SHP77 treated with DMSO at 0.1 percent for 48 hours (cell line): ENCODE data around the gene ADRA1B.
"Not testable (repeated sequence)": the region's sequence is repeated elsewhere in the genome, so short reads cannot be mapped to it uniquely, and the experiment has no call there.

ENCODE experiments used
- DNase-seq: peaks from one replicate; lab custom pipeline; 2025; lab: John Stamatoyannopoulos, UW

The ADRA1B gene

GRCh38 chr5:159965838-159966128 is 49.5 kb downstream of the ADRA1B start:
- DNase-seq = not testable (repeated sequence)

GRCh38 chr5:159969966-159970365 is 53.7 kb downstream of the ADRA1B start:
- DNase-seq = no peak

DNA sequence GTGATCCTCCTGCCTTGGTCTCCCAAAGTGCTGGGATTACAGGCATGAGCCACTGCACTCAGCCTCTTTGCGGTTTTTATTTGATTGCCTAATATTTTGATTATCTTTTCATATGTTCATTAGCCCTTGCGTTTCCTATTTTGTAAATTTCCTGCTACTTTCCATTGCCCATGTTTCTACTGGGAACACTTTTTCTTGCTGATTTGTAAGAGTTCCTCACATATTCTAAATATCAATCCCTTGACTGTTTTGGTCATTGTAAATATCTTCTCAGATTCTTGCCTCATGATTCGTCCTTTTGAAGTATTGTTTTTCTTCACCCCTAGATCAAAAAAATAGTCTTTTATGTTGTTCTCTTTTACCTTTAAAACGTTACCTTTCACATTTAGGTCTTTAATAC is 54.8 kb downstream of the ADRA1B start:
- DNase-seq = no peak

GRCh38 chr5:159971514-159971913 is 55.2 kb downstream of the ADRA1B start:
- no peak for DNase-seq

DNA sequence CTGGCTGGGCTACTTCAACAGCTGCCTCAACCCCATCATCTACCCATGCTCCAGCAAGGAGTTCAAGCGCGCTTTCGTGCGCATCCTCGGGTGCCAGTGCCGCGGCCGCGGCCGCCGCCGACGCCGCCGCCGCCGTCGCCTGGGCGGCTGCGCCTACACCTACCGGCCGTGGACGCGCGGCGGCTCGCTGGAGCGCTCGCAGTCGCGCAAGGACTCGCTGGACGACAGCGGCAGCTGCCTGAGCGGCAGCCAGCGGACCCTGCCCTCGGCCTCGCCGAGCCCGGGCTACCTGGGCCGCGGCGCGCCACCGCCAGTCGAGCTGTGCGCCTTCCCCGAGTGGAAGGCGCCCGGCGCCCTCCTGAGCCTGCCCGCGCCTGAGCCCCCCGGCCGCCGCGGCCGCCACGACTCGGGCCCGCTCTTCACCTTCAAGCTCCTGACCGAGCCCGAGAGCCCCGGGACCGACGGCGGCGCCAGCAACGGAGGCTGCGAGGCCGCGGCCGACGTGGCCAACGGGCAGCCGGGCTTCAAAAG is 55.7 kb downstream of the ADRA1B start:
- no peak for DNase-seq

DNA sequence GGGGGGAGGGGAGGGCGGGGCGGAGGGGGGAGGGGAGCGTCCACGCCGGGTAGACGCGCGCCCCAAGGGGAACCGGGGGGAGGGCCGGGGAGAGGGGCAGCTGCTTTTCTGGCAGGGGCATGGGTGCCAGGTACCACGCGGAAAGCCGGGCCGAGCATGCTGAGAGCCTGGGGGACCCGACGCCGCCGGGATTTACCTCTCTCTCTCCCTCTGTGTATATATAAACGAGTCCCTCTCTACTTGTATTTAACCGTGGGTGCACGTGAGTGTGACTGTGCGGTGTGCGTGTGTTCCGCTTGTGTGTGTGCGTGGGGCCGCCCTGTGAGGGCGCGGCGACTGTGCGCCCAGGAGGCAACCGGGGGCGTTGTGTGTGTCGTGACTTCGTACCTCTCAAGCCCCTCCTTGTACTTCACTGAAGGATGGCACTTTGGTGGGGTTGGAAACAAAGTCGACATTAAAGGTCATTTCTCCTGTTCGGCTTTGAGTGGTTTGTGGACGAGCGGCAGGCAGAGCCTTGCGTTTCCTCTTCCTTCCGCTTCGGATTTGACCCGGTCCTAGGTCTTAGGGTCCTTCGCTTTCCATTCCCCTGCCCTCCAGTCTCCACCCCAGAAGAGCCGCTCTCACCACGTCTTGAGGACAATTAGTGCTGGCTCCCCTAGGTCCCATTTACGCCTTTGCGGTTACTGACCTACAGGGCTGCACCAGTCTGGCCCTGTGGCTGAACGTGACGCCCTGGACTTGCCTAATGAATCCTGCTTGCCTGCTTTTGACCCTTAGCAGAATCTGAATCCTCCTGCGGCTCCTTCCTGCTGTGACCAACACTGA is 56.5 kb downstream of the ADRA1B start:
- no peak for DNase-seq

- no peak for DNase-seq
Observed at GRCh38 chr5:159975462-159976019, 59.3 kb downstream of the ADRA1B start.

- DNase-seq = no peak
Observed at GRCh38 chr5:159976921-159977320, 60.6 kb downstream of the ADRA1B start.

DNA sequence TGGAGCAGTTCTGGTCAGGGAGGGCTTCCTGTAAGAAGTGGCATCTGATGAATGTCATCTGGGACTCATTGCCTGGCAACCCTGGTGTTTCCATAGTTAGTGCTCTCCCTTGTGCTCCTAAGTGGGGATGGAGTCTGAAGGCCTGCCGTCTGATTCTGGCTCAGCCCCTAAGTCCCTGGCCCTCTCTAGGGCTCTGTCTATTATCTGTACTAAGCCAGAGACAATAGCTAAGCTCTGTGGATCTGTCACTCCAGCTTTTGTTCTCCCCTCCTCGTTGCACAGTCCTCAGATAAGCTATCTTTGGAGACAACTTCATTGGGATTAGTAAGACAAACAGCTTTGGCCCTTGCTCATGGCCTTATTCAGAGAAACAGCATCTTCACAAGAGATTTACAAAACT is 62.1 kb downstream of the ADRA1B start:
- DNase-seq = no peak

DNA sequence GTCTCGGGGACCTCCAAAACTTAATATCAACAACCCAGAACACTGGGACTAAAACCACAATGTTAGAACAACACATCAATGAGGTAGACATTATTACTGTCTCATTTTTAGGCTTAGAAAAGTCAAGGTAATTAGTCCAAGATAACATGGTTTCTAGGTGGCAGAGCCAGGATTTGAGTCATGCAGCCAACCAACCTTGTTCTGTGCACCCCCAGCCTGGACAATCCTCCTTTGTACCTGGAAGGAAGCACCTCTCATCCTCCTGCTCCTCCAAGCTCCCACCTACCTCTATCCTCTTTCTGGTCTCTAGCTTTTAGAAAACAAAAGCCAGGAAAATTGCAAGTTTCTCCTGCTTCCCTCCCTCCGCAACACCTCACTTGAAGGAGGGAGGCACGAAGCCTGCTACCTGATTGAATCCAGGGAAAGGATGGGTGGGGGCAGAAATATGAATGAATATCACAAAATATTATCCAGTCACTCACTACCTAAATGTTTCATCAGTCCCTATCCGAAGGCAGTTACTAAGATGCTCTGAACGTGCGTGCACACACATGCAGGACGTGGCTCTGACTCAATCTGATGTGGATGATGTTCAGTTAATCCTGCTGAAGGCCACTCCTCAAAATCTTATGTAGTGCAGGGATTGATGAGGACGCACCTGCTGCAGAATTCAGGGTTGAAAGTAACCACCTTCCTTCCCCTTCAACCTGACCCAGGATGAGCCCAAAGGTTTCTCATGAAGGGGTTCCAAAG is 66.3 kb downstream of the ADRA1B start:
- DNase-seq = no peak

GRCh38 chr5:159987031-159987674 is 70.9 kb downstream of the ADRA1B start:
- DNase-seq = peak; percentile 9

DNA sequence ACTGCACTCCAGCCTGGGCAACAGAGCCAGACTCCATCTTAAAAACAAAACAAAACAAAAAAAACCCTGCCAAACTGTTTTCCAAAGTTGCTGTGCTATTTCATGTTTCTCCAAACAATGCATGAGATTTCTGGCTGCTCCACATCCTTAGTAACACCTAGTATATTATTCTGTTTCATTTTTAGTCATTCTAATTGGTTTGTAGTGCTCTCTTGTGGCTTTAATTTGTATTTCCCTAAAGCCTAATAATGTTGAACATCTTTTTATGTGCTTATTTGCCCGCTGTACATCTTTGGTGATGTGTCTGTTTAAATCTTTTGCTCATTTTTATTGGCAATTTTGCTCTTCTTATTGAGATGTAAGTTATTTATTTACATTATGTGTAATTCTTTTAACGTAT is 74.2 kb downstream of the ADRA1B start:
- no peak for DNase-seq

DNA sequence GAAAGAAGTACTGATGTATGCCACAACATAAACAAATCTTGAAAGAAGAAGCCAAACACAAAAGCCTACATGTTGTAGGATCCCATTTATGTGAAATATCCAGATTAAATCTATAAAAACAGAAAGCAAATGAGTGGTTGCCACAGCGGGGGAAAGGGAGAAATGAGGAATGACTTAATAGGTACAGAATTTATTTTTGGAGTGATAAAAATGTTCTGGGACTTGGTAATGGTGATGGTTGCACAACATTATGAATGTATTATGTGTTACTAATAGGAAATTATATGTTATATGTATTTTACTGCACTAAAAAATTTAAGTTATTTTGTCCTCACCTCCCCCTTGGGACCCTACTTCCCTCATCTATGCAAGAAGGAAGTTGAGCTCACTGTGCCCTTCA is 76.3 kb downstream of the ADRA1B start:
- no peak for DNase-seq

- DNase-seq = no peak
Observed at GRCh38 chr5:159993194-159993593, 76.9 kb downstream of the ADRA1B start.

GRCh38 chr5:159995907-159996306 is 79.6 kb downstream of the ADRA1B start:
- no peak for DNase-seq

DNA sequence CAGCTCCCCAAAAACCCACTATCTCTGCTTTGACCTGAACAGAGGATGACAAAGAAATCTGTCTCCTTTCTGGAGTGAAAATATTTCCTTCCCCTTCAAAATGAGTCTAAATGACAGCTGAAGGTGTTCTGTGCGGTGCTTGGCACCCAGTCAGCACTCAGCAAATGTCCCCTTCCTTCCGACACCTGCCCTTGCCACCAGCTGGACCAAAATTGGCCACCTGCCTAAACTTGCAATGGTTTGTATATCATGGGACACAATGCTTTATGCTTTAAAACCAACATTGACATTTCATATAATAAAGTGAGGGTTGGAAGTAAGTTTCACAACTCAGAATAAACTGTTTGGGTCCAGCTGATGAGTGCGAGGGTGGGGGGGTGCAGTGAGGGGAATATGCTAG is 85.2 kb downstream of the ADRA1B start:
- peak; percentile 79 for DNase-seq

- no peak for DNase-seq
Observed at GRCh38 chr5:160007514-160007913, 91.2 kb downstream of the ADRA1B start.

DNA sequence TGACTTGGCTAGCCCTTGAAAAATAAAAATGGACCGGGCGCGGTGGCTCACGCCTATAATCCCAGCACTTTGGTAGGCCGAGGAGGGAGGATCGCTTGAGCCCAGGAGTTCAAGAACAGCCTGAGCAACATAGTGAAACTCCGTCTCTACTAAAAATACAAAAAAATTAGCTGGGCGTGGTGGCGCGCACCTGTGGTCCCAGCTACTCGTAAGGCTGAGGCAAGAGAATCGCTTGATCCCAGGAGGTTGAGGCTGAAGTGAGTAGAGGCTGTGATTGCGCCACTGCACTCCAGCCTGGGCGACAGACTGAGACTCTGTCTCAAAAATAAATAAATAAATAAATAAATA is 92.2 kb downstream of the ADRA1B start:
- not testable (repeated sequence) for DNase-seq

DNA sequence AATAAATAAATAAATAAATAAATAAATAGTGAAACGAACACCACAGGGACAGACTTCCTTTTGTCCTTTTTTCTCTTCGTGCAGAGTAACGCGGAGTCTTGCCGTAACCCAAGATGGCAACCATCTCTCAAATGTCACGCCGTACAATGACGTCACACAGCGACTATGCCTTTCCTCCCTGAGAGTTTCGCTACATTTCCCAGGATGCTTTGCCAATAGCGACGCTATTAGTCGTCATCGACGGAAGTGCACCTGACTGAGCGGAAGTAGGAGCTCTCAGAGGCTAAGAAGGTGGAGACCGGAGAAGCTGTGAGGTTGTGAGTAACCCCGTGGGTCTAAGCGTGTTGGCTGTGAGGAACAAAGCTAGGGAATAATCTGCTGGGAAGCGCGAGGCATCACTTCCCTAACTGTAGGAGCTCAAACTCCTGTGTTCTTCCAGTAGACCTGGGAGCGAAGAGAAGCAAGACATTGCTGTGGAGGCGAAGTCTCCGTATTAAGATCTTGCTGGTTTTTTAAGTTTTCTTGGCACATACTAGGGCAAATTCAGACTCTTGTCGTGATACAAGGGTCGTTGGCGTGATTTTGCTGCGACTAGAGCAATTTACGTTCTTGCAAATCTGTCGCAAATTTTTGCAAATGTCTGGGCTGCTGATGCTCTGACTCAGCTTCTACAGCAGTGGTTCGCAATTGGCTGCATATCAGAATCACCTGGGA is 92.8 kb downstream of the ADRA1B start, which contains the start of gene TTC1:
Gene TTC1, plus strand, starts transcription at position 263 of the 714 bp plus-strand sequence. CDS start 1,390 bp downstream, outside the sequence.
- peak; percentile 97 for DNase-seq

DNA sequence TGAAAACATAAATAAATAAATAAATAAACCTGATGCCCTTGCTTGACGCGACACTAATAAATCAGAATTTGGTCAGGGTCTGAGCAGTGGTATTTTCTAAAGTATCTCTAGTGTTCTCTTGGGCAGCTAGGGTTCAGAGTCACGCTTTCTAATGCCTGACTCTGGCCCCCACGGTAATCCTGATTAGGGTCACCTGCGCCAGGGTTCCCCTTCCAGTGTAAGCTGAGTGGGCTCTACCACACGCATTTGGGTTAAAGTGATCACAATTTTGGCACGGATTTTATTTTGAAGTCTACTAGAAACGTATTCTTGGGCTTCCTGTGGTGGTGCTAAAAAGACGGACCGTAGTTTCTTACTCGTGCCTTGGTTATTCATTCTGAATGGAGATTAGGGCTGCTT is 93.3 kb downstream of the ADRA1B start:
- DNase-seq = no peak

- no peak for DNase-seq
Observed at GRCh38 chr5:160011471-160011870, 95.2 kb downstream of the ADRA1B start.

- not testable (repeated sequence) for DNase-seq
Observed at GRCh38 chr5:160014197-160014596, 97.9 kb downstream of the ADRA1B start.
